ENCODE measurements around the gene KRTAP1-4. TPM values are rescaled to one million over a fixed set of nuclear protein-coding genes. Genes with fewer than 3 reads are reported as not detected.
"Not testable (repeated sequence)": the region's sequence is repeated elsewhere in the genome, so short reads cannot be mapped to it uniquely, and the experiment has no call there.

Gene KRTAP1-4
- polyA plus RNA-seq (2012; ENCODE audit: missing spikeins) = not detected

DNA sequence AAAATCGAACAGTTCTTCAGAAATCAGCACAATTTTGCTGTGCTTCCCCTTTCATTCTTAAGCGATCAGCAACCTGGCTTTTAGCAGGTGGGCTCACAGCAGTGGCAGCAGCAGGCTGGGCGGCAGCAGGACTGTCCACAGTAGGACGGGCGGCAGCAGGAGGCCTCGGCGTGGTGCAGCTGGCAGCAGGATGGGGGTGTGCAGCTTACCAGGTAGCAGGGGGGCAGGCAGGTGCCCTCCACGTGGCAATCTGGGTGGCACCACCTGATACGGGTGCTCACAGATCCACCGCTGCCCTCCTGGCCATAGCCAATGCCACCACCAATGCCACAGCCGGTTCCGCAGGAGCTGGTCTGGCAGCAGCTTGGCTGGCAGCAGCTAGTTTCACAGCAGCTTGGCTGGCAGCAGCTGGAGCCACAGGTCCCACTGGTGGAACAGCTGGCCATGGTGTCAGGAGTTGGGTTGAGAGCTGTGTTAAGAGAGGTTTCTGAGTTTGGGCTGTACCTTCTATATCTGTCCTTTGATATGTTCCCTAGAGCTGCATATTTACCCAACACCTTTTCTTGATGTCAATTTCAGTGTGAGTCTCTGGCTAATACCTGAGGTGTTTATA, at the start of gene KRTAP1-4:
Gene KRTAP1-4, minus strand, starts transcription at position 563 of the 613 bp plus-strand sequence. Its CDS starts 117 bp downstream, at position 446.
- FAIRE-seq (no peak), DNase-seq (ENCODE audit: insufficient read length) (no peak)
- TF ChIP-seq TAF1 (IDR thresholded peaks at IDR 0.05; ENCODE audit: borderline replicate concordance, low read depth, low read length) = no peak
- no peak for TF ChIP-seq POLR2AphosphoS5 (IDR thresholded peaks at IDR 0.05; ENCODE audit: low read depth, low read length)

DNA sequence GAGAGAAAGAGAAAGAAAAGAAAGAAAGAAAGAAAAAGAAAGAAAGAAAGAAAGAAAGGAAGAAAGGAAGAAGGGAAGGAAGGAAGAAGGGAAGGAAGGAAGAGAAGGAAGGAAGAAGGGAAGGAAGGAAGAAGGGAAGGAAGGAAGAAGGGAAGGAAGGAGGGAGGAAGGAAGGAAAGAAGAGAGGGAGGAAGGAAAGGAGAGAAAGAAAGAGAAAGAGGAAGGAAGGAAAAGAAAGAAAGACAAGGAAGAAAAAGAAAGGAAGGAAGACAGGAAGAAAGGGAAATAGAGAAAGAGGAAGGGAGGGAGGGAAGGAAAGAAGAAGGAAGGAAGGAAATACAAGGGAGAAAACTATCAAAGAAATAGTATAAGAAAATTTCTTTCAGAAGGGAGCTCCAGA, 46.8 kb upstream of the KRTAP1-4 start:
- TF ChIP-seq POLR2A (IDR thresholded peaks at IDR 0.05; ENCODE audit: low read depth, low read length) (no peak), POLR2AphosphoS5 (IDR thresholded peaks at IDR 0.05; ENCODE audit: low read depth, low read length) (no peak), TAF1 (IDR thresholded peaks at IDR 0.05; ENCODE audit: borderline replicate concordance, low read depth, low read length) (no peak)
- no peak for DNase-seq (ENCODE audit: insufficient read length)
- no peak for FAIRE-seq

GRCh38 chr17:41073676-41074075, 43.7 kb upstream of the KRTAP1-4 start:
- no peak for DNase-seq (ENCODE audit: insufficient read length)
- no peak for FAIRE-seq
- TF ChIP-seq TAF1 (IDR thresholded peaks at IDR 0.05; ENCODE audit: borderline replicate concordance, low read depth, low read length) = no peak
- TF ChIP-seq POLR2AphosphoS5 (IDR thresholded peaks at IDR 0.05; ENCODE audit: low read depth, low read length) = no peak
- TF ChIP-seq POLR2A (IDR thresholded peaks at IDR 0.05; ENCODE audit: low read depth, low read length) = no peak

DNA sequence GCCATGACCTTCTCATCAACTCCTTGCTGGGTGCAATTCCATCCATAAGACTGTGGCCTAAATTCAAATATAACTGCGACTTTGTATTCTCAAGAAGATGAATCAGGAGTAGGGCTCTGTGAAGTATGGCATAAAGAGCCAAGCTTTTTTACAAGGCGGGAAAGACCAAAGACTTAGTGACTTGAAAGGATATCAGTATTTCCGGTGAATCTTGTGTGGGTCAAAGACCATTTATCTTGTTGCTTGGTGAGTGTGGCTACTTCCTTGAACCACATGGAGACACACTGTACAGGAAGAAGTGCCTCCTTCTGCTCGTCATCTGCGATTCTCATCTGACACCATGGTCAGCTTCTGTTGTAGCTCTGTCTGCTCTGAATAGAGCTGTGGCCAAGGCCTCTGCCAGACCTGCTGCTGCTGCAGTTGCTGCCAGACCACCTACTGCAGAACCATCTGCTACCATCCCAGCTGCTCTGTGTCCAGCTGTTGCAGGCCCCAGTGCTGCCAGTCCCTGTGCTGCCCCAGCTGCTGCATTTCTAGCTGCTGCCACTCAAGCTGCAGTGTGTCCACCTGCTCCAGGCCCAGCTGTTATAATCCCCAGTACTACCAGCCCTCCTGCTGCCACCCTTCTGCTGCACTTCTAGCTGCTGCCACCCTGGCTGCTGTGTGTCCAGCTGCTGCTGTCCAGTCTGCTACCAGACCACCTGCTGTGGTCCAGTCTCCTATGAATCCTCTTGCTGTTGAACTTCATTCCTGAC, 41.8 kb upstream of the KRTAP1-4 start:
- no peak for FAIRE-seq
- TF ChIP-seq POLR2AphosphoS5 (IDR thresholded peaks at IDR 0.05; ENCODE audit: low read depth, low read length) (no peak), POLR2A (IDR thresholded peaks at IDR 0.05; ENCODE audit: low read depth, low read length) (no peak), TAF1 (IDR thresholded peaks at IDR 0.05; ENCODE audit: borderline replicate concordance, low read depth, low read length) (no peak)

GRCh38 chr17:41069031-41069430, 39.0 kb upstream of the KRTAP1-4 start:
- FAIRE-seq = no peak
- no peak for TF ChIP-seq POLR2A (IDR thresholded peaks at IDR 0.05; ENCODE audit: low read depth, low read length)
- no peak for TF ChIP-seq POLR2AphosphoS5 (IDR thresholded peaks at IDR 0.05; ENCODE audit: low read depth, low read length)
- no peak for TF ChIP-seq TAF1 (IDR thresholded peaks at IDR 0.05; ENCODE audit: borderline replicate concordance, low read depth, low read length)
- DNase-seq (ENCODE audit: insufficient read length) = no peak

More for the DNA sequence above, 41.8 kb upstream of the KRTAP1-4 start:
- no peak for DNase-seq (ENCODE audit: insufficient read length)

- TF ChIP-seq POLR2AphosphoS5 (IDR thresholded peaks at IDR 0.05; ENCODE audit: low read depth, low read length) (no peak), POLR2A (IDR thresholded peaks at IDR 0.05; ENCODE audit: low read depth, low read length) (no peak), TAF1 (IDR thresholded peaks at IDR 0.05; ENCODE audit: borderline replicate concordance, low read depth, low read length) (no peak)
- FAIRE-seq (no peak), DNase-seq (ENCODE audit: insufficient read length) (no peak)
Measured at GRCh38 chr17:41067281-41067680, 37.3 kb upstream of the KRTAP1-4 start.

DNA sequence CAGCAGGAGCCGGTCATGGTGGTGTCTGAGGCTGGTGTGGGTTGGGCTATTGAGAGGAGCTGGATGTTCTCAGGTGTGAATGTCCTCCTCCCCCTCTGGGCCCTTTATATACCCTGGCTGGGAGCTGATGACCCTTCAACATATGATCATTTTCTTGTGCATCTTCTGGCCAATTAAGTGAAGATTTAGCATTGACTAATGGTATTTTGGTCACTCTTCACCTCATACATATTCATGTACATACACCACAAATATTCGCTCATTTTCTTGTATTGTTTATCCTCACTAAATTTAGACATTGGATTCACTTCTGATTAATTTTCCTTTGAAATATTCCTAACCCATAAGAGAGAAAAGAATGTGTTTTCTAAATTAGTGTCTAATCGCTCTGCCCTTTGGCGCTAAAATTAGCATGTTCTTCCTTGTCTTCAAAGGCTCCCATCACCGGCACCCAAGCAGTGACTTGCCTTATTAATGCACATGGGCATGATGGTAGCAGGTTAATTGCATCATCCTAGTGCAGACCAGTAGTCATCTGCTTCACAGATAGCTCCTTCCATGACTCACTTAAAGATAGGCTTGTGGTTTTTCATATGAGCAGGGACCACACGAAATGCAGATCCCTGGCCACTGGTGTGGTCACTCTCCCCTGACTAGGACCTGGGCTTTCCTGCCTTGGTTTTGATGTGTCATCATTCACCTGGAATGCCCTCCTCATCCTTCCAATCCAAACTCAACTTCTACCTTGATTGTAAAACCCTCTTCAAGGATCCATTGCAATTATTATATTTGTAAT, 36.0 kb upstream of the KRTAP1-4 start, which contains the start of gene KRTAP2-4:
Gene KRTAP2-4, minus strand, starts transcription at position 51 of the 796 bp plus-strand sequence. Its CDS starts 34 bp downstream, at position 17.
- TF ChIP-seq POLR2AphosphoS5 (IDR thresholded peaks at IDR 0.05; ENCODE audit: low read depth, low read length) (no peak), POLR2A (IDR thresholded peaks at IDR 0.05; ENCODE audit: low read depth, low read length) (no peak), TAF1 (IDR thresholded peaks at IDR 0.05; ENCODE audit: borderline replicate concordance, low read depth, low read length) (no peak)
- DNase-seq (ENCODE audit: insufficient read length) = no peak
- FAIRE-seq = no peak

DNA sequence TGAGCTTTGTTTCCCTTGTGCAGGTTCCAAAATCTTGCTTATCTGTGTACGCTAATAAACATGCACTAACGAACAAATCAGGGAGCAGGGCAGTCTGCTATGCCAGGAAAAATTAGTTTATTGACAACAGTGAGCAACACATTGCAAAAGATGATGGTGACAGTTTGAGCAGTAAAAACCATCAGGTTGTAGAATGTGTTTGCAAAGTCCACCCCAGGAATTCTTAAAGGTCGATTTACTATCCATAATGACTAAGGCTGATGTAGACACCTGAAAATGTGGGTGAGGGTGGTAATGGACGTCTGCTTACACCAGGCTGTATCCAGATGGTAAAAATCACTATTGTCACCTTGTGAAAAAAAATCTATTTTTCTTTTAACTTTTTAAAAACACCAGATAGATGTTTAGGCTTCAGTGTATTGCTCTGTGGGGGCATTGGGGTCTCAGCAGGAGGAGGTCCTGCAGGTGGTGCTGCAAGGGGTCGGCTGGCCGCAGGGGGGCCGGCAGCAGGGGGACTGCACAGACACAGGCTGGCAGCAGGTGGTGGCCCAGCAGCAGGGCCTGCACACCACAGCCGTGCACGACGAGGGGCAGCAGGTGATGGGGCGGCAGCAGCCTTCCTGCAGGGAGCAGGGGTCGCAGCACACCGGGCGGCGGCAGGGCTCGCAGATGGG, 35.2 kb upstream of the KRTAP1-4 start:
- not testable (repeated sequence) for DNase-seq (ENCODE audit: insufficient read length); FAIRE-seq

DNA sequence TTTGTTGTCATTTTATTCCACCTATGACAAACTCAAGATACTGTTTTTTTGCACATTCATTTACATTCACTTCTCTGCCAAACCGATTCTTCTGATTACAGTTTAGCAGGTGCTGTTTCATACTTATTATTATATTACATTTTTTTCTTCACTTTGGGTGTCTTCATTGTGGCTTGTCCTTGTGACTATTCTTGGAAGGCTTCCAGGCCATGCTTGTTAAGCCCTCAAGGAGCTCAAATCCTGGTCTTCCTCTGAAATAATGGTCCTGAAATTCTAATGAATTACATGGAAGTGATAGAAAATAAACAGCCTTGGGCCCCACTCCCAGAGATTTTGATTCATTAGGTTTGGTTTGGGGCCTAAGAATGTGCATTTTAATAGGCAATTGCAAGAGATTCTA, 34.3 kb upstream of the KRTAP1-4 start:
- DNase-seq (ENCODE audit: insufficient read length) (no peak), FAIRE-seq (no peak)
- TF ChIP-seq POLR2AphosphoS5 (IDR thresholded peaks at IDR 0.05; ENCODE audit: low read depth, low read length) = no peak
- no peak for TF ChIP-seq POLR2A (IDR thresholded peaks at IDR 0.05; ENCODE audit: low read depth, low read length)
- no peak for TF ChIP-seq TAF1 (IDR thresholded peaks at IDR 0.05; ENCODE audit: borderline replicate concordance, low read depth, low read length)

DNA sequence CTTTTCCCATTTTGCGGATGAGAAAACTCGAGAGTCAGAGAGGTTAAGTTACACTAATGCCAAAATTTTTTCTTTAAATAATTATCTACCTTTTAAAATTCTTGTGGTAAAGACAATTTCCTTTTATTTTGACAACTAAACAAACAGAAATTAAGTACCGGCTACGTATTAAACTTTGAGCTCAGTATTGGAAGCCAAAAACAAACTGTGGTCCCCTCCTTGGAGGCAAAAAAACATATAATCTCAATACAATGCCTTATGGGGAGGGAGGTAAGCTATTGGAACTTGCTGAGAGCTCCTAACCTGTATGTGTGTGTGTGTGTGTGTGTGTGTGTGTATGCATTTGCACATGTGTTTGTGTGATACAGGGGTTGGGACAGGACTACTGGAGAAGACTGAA, 33.5 kb upstream of the KRTAP1-4 start:
- TF ChIP-seq TAF1 (IDR thresholded peaks at IDR 0.05; ENCODE audit: borderline replicate concordance, low read depth, low read length) (no peak), POLR2AphosphoS5 (IDR thresholded peaks at IDR 0.05; ENCODE audit: low read depth, low read length) (no peak), POLR2A (IDR thresholded peaks at IDR 0.05; ENCODE audit: low read depth, low read length) (no peak)
- FAIRE-seq (no peak), DNase-seq (ENCODE audit: insufficient read length) (no peak)

- DNase-seq (ENCODE audit: insufficient read length) (no peak), FAIRE-seq (no peak)
- TF ChIP-seq POLR2A (IDR thresholded peaks at IDR 0.05; ENCODE audit: low read depth, low read length) = no peak
Measured at GRCh38 chr17:41061964-41062363, 32.0 kb upstream of the KRTAP1-4 start.

Data from GM12892 (cell line).